HG03060 (cell line): ENCODE data around the gene EIF1.
A peak's percentile ranks its signal among the peaks of the same experiment; 100 is the strongest.

Experiments used
- ATAC-seq: cut with Tn5 transposase; IDR thresholded peaks from one replicate; pipeline ENCODE4 v1.9.1; 2021; ENCODE audit warnings: low read depth, moderate number of reproducible peaks; ENCODE audit not compliant: unreplicated experiment

The EIF1 gene

DNA sequence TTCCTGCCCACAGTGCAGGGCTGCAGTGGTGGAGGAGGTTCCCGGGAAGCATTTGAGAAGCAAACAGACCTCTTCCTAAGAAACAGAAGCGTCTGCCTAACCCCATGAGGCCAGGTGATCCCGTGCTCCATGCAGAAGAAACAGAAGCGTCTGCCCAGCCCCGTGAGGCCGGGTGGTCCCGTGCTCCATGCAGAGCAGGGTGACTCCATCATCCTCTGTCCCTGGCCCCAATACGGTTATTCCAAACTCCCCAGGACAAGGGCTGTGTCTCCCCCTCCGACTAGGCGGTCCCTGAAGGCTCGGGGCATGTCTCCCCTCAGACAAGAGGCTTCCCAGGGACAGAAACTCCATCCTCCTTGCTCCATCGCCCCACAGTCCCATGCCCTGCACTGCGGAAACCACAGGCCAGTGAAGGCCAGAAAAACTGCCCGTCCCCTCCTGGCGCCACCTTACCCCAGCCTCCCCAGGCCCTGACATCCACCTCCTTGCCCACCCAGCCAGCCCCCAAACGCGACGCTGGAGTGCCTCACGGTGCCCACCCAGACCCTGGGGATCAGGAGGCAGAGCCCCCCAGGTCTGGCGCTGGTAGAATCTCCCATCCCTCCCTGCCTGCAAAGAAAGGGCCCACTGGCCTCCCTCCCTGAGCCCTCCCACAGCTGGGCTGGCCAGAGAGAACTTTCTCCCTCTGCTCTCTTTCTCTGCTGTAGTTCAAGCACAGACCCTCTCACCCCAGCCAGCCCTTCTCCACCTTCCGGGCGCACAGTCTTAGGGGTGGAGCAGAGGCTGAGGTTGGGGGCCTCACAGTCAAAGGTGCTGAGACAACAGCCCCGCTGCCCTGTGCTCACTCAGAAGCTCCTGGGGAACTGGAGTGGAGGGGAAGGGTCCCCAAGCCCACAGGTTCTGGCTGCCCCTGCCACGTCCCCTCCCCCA is 33.7 kb upstream of the EIF1 start:
- no peak for ATAC-seq

- no peak for ATAC-seq
Observed at GRCh38 chr17:41655611-41656111, 33.0 kb upstream of the EIF1 start.

GRCh38 chr17:41656249-41657023 is 32.2 kb upstream of the EIF1 start:
- no peak for ATAC-seq

DNA sequence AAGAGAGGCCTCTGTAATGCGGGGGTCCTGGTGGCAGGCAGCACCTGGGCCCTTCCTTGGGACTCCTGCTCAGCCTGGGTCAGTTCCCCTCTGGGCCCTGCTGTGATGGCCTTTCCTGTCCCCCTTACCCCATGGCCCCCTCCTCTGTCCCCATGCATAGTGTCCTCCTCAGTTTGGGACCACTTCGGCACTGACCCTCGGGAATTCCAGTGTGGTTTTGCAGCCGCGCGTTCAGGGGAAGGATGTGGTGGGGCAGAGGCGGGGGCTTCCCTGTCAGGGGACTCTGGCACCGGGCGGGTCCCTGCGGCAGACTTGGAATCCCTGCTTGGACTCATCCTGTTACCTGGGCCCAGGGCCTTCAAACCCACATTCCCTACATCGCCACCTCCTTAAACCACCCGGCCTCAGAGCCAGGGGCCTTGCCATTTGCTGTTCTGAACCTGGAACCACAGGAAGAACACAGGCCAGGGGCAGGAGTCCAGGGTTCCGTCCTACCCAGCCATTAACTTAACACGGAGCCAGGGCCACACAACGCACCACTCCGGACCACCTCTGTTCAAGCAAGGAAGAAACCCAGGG is 31.4 kb upstream of the EIF1 start:
- no peak for ATAC-seq

DNA sequence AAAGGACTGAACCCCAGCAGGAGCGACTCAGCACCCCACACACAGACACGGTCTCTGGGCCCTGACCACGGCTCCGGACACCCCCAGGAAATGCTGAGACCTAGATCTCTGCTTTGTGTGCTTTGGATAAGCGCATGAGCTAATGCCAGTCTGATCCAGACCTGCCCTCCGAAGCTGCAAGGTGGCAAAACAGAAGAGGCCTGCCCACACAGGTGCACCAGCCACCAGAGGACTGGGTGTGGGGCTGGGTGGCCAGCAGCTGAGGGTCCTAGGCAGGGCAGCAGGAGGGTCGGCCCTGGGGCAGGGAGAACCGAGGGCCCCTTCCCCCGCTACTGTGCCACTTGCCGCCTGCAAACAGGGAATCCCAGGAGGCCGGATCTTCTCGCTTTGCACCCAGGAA is 30.7 kb upstream of the EIF1 start:
- no peak for ATAC-seq

- no peak for ATAC-seq
Observed at GRCh38 chr17:41658846-41659245, 29.8 kb upstream of the EIF1 start.

GRCh38 chr17:41659427-41660212 is 29.1 kb upstream of the EIF1 start:
- no peak for ATAC-seq

GRCh38 chr17:41660221-41660711 is 28.4 kb upstream of the EIF1 start:
- no peak for ATAC-seq

DNA sequence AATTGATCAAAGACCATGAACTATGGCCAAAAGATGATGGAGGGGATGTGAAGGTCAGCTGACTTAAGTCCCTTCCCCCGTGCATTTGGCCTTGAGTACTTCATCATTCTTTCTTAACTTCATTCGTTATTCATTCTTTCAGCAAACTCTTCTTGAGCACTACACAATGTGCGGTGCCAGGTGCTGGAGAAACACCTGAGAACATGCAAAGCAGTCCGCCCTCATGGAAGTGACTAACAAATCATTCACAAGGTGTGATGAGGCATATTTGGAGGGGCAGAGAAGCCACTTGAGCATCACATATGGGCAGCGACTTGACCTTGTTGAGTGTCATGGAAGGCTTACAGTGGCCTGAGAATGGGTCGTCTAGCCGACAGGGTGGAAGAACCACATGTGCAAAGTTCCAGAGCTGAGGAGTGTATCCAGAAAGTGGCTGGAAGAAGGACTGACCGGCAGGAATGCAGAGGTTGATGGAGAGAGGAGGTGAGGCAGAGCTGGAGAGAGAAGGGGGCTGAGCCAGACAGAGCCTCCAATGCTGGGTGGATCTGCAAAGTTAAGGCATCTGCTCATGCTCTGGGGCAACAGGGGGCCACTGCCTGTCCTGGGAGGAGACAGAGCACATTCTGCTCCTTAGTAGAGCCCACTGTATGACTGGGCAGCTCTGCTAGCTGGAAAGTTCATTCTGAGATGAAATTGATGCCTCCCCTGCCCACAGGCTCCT is 25.1 kb upstream of the EIF1 start:
- ATAC-seq, result no peak

DNA sequence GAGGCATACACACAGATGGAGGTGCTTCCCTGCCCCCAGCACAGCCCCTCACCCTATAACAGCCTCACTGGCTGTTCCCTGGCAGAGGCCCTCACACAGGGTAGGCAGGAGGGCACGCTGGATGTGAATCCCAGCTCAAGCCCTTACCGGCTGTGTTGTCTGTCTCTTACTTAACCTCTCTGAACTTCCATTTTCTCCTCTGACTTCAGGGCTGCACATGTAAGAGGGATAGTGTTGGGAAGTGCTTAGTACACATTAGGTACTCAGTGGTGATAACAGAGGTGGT is 24.6 kb upstream of the EIF1 start:
- ATAC-seq, result no peak

DNA sequence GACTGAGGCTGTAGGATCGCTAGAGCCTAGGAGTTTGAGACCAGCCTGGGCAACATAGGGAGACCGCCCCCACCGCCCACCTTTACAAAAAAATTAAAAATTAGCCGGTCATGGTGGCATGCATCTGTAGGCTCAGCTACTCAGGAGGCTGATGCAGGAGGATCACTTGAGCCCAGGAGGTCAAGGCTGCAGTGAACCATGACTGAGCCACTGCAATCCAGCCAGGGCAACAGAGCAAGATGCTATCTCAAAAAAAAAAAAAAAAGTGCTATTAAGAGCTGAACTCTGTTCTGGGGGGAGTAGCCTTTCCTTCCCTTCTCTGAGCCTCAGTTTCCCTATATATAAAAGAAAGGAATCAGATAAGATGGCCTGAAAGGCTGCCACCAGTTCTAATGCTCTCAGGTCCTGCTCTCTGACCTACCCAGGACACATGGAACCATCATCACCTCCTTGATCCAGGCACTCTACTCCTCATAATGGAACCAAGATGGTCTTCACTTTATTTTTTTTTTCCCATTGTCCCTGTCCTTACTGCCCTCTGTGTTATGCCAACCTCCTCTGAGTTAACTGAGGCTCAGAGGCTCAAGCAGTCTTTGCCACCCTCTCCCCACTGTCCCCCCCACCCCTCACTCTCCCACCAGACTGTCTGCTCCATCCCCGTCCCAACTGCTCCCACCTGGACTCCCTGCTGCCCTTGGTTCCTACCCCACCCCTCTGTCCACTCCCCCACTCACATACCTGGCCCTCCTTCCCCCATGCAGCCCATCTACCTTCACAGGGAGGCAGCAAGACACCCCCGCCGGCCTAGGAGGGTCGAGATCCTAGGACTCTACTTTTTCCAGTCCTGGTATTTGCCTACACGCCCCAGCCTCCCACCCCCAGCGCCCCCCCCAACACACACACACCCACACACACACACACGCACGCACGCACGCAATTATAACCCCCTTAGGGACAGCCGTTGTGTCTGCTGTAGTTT is 23.8 kb upstream of the EIF1 start:
- ATAC-seq, result no peak

DNA sequence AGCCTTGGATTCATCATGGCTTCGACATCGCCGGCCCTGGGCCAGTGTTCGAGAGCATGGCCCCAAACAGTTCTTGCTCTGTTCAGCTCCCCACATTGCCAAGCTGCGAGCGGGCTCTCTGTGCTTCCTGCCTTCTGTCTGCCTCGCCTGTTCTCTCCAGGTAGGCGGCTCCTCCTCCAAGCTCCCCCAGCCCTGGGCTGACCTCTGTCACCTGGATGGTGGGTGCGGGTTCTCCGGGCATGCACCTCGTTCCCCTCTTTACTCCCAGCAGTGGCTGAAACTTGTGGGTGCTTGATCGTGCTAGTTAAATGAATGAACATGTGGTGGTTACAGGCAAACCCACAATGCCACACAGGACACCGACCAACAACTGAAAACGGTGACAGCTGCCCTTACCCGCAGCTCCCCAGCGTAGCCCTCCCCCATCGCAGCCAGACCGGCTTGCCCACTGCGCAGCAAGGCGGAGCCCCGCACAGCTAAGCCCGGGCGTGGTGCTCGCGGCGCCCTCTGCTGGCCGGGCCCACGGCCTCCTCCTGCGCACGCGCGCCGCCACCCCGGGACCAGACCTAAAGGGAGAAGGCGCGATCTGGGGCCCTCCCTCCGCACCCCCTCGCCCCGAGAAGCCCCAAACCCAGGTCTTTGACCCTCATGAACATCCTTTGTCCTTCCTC is 23.0 kb upstream of the EIF1 start:
- ATAC-seq, result no peak

- no peak for ATAC-seq
Observed at GRCh38 chr17:41666237-41666641, 22.4 kb upstream of the EIF1 start.

- peak; percentile 37 for ATAC-seq
Observed at GRCh38 chr17:41666708-41667279, 21.9 kb upstream of the EIF1 start.

DNA sequence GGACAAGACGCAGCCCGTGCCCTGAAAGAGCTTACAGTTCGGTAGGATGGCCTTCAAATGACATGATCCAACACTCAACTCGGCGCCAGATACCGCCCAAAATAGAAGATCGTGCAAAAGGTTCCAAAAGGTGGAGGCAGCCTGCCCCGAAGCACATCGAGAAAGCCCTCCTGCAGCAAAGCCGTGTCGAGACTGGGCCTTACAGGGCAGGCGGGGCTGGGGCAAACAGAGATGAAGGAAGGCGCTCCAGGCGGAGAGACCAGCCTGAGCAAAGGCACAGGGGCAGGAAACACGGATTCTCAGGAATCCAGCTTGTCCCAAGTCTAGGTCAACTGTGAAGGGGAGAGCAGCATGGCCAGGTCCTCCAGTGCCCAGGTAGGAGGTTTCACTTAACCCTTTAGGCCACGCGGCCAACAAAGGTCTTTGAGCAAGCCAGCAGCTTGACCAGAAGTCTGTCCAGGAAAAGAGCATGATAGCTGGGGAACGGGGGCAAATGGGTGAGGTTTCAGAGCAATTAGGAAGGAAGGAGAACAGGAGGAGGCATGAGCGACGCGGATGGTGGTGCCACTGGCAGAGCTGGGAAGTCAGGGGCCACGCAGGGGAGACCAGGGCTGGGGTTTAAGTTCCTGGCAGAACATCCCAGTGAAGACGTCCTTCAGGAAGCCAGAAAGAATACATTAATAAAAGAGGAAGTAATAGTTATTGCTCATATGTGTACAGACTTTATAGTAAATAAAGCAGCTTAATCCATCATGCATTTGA is 21.2 kb upstream of the EIF1 start:
- ATAC-seq, result no peak

DNA sequence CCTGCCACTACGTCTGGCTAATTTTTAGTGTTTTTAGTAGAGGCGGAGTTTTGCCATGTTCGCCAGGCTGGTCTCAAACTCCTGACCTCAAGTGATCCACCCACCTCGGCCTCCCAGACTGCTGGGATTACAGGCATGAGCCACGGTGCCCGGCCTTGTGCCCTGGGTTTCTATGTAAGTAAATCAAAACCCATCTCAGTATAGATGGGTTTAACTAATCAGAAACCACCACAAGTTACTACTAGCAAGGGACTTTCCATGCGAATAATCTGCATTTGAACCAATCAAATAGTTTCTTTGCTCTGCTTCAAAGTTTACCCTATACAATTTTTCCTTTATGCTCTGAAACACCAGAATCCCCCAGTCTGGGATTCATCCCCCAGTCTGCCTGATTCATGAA is 16.5 kb upstream of the EIF1 start:
- no peak for ATAC-seq
